ENCODE results near the gene KMO. TPM values are rescaled to one million over a fixed set of nuclear protein-coding genes. Genes with fewer than 3 reads are reported as not detected.
A peak's percentile ranks its signal among the peaks of the same experiment; 100 is the strongest.

The KMO gene
- total and polyA plus RNA-seq, 8 donors = 0.06 to 0.33 (median 0.18) TPM; not detected in 5

GRCh38 chr1:241521718-241522117 is 10.5 kb upstream of the KMO start:
- no peak for TF ChIP-seq POLR2A (IDR thresholded peaks at IDR 0.05)
- no peak for TF ChIP-seq POLR2AphosphoS5 (IDR thresholded peaks at IDR 0.05)
- H3K4me3 ChIP-seq = no peak overlapping the region
- no peak for DNase-seq
- peaks cover 0 to 27% (median 4%) of the 10 kb centered on the region in 3 donors for H3K27me3 ChIP-seq
- H3K9me3 ChIP-seq = no peaks in the 10 kb centered on the region
- intact Hi-C loops (cut with DNase I; ENCODE audit: low total_unique reads) = no loop called here
- 59 to 83% (median 70%) methylated on average over 2 of the region's 2 CpGs for WGBS, 5 donors
- H3K27ac ChIP-seq = no peak overlapping the region
- peaks cover 0 to 1% (median 0%) of the 10 kb centered on the region in 4 donors for H3K36me3 ChIP-seq
- peaks cover 8 to 27% (median 20%) of the 10 kb centered on the region in 4 donors for H3K4me1 ChIP-seq

- no peak for TF ChIP-seq POLR2A (IDR thresholded peaks at IDR 0.05)
- no peak for TF ChIP-seq CTCF (IDR thresholded peaks at IDR 0.05)
- TF ChIP-seq POLR2AphosphoS5 (IDR thresholded peaks at IDR 0.05) = no peak
- TF ChIP-seq EP300 (IDR thresholded peaks at IDR 0.05) = no peak
- WGBS, 5 donors = 41 to 55% (median 48%) methylated on average over 3 of the region's 3 CpGs
Measured at GRCh38 chr1:241525026-241525425, 7.2 kb upstream of the KMO start.

GRCh38 chr1:241527146-241527545 is 5.0 kb upstream of the KMO start:
- Histone ChIP-seq H3K36me3 (no peaks in the 10 kb centered on the region), H3K27me3 (peaks cover 0 to 22% (median 0%) of the 10 kb centered on the region in 3 donors), H3K27ac (no peak overlapping the region), H3K4me1 (peaks cover 0 to 3% (median 0%) of the 10 kb centered on the region in 4 donors), H3K9me3 (no peaks in the 10 kb centered on the region), H3K4me3 (no peak overlapping the region)
- WGBS, 5 donors = 49 to 68% (median 58%) methylated on average over 3 of the region's 3 CpGs
- no peak for DNase-seq
- no peak for TF ChIP-seq POLR2AphosphoS5 (IDR thresholded peaks at IDR 0.05)
- no peak for TF ChIP-seq EP300 (IDR thresholded peaks at IDR 0.05)
- TF ChIP-seq POLR2A (IDR thresholded peaks at IDR 0.05) = no peak
- no peak for TF ChIP-seq CTCF (IDR thresholded peaks at IDR 0.05)
- intact Hi-C loops (cut with DNase I; ENCODE audit: low total_unique reads) = no loop called here

More at GRCh38 chr1:241525026-241525425, 7.2 kb upstream of the KMO start:
- peaks cover 0 to 27% (median 4%) of the 10 kb centered on the region in 3 donors for H3K27me3 ChIP-seq
- no peak overlapping the region for H3K27ac ChIP-seq
- no peaks in the 10 kb centered on the region for H3K9me3 ChIP-seq
- no peaks in the 10 kb centered on the region for H3K36me3 ChIP-seq
- H3K4me1 ChIP-seq = peaks cover 0 to 5% (median 2%) of the 10 kb centered on the region in 4 donors
- no peak for DNase-seq
- intact Hi-C loops (cut with DNase I; ENCODE audit: low total_unique reads) = no loop called here
- H3K4me3 ChIP-seq = no peak overlapping the region

GRCh38 chr1:241531195-241532161 is 700 bp upstream of the KMO start:
- Histone ChIP-seq H3K27ac (peak overlapping the region in 4 of 5 donors; percentile 21 to 48 (median 44)), H3K27me3 (no peaks in the 10 kb centered on the region), H3K9me3 (no peaks in the 10 kb centered on the region), H3K36me3 (no peaks in the 10 kb centered on the region), H3K4me3 (peak overlapping the region; percentile 30 to 47 (median 44)), H3K4me1 (peaks cover 0 to 6% (median 0%) of the 10 kb centered on the region in 4 donors)
- peak in 1 of 2 donors; percentile 80 for DNase-seq
- intact Hi-C loops (cut with DNase I; ENCODE audit: low total_unique reads) = loop anchor here (10.0 kb wide), 1 partner anchor 293 kb away; no protein-coding TSS in a partner anchor
- 3 to 9% (median 6%) methylated on average over 11 of the region's 11 CpGs for WGBS, 5 donors
- TF ChIP-seq POLR2A (IDR thresholded peaks at IDR 0.05) = no peak
- TF ChIP-seq POLR2AphosphoS5 (IDR thresholded peaks at IDR 0.05) = no peak
- TF ChIP-seq EP300 (IDR thresholded peaks at IDR 0.05) = no peak
- peak in 5 of 7 experiments; percentile 17 to 70 (median 58) for TF ChIP-seq CTCF (IDR thresholded peaks at IDR 0.05)
